ENCODE measurements around the gene PARP9.

DNA sequence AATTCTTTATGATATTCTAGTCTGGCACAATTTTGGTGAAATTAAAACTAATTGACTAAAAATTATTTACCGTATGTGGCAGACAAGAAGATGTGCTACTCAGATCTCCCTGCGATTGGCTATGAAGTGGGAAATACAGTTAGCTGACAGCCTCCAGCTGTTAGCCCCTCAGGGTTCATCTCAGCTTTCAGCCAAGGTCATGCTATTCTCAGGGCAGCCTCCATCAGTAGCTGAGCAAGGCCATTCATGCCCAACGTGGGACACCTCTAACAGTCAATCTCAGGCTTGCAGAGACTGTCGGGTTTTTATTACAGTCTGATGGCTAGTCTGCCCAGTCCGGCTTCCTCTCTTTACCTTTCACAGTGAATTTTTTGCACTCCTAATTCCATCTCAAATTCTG is 6.7 kb downstream of the PARP9 start:
- TF ChIP-seq MAFK (IDR thresholded peaks at IDR 0.05; ENCODE audit: low read depth, low read length) (no peak), POLR2A (IDR thresholded peaks at IDR 0.05; ENCODE audit: low read depth, low read length) (no peak), BHLHE40 (IDR thresholded peaks at IDR 0.05; ENCODE audit: low read depth, low read length) (no peak), USF2 (IDR thresholded peaks at IDR 0.05; ENCODE audit: low read depth, low read length) (no peak), RFX5 (IDR thresholded peaks at IDR 0.05; ENCODE audit: low read depth, low read length) (no peak)
- TF ChIP-seq, protein P1, sequence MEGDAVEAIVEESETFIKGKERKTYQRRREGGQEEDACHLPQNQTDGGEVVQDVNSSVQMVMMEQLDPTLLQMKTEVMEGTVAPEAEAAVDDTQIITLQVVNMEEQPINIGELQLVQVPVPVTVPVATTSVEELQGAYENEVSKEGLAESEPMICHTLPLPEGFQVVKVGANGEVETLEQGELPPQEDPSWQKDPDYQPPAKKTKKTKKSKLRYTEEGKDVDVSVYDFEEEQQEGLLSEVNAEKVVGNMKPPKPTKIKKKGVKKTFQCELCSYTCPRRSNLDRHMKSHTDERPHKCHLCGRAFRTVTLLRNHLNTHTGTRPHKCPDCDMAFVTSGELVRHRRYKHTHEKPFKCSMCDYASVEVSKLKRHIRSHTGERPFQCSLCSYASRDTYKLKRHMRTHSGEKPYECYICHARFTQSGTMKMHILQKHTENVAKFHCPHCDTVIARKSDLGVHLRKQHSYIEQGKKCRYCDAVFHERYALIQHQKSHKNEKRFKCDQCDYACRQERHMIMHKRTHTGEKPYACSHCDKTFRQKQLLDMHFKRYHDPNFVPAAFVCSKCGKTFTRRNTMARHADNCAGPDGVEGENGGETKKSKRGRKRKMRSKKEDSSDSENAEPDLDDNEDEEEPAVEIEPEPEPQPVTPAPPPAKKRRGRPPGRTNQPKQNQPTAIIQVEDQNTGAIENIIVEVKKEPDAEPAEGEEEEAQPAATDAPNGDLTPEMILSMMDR (conservative IDR thresholded peaks at IDR 0.05; ENCODE audit: low read depth, low read length): no peak

Measured in IMR-90 (cell line).